Stomach smooth muscle (tissue), 2 donors: ENCODE measurements around the gene IFNAR2.

ENCODE experiments used
- H3K27ac ChIP-seq: one replicate; pipeline ENCODE4 v1.7.0; 2013; ENCODE audit warnings: mild to moderate bottlenecking, low read length, inconsistent platforms
- H3K27me3 ChIP-seq, 2 donors: one replicate each; pipeline ENCODE4 v1.7.0; 2013; ENCODE audit warnings: low read length in 2 of 2; ENCODE audit not compliant: insufficient read depth in 2 of 2, control insufficient read depth in 1 of 2
- H3K36me3 ChIP-seq, 2 donors: one replicate each; pipeline ENCODE4 v1.7.0; 2013; ENCODE audit warnings: low read length in 2 of 2; ENCODE audit not compliant: control insufficient read depth in 2 of 2, insufficient read depth in 2 of 2
- H3K4me1 ChIP-seq: one replicate; pipeline ENCODE4 v1.7.0; 2013; ENCODE audit warnings: low read length; ENCODE audit not compliant: control insufficient read depth, insufficient read depth
- H3K4me3 ChIP-seq, 2 donors: one replicate each; pipeline ENCODE4 v1.7.0; 2013; ENCODE audit warnings: low read length in 2 of 2
- H3K9ac ChIP-seq, 2 donors: one replicate each; pipeline ENCODE4 v1.7.0; 2013; ENCODE audit warnings: low read length in 2 of 2, mild to moderate bottlenecking in 1 of 2
- H3K9me3 ChIP-seq, 2 donors: one replicate each; pipeline ENCODE4 v1.7.0; 2013; ENCODE audit warnings: low read length in 2 of 2; ENCODE audit not compliant: control insufficient read depth in 2 of 2
- donor health status: healthy.
- donor health status: Pancreatic carcinoma.

The IFNAR2 gene

GRCh38 chr21:33229784-33230544 is at the start of gene IFNAR2:
Gene IFNAR2, plus strand, starts transcription at chr21:33229938. Its CDS starts 11,985 bp downstream, at chr21:33241923.
- Histone ChIP-seq H3K9ac (peak within 1 kb of the TSS; percentile 80 to 84), H3K9me3 (no peaks in the 10 kb centered on the region), H3K36me3 (no peaks in the 10 kb centered on the region), H3K4me1 (peaks cover 13% of the 10 kb centered on the region), H3K27me3 (no peaks in the 10 kb centered on the region), H3K27ac (peak within 1 kb of the TSS; percentile 77), H3K4me3 (peak within 1 kb of the TSS; percentile 77 to 94)

GRCh38 chr21:33185852-33186251 is 43.9 kb upstream of the IFNAR2 start:
- Histone ChIP-seq H3K4me1 (no peaks in the 10 kb centered on the region), H3K27ac (no peak overlapping the region), H3K27me3 (peaks cover 11 to 16% of the 10 kb centered on the region in 2 donors), H3K4me3 (no peak overlapping the region), H3K9me3 (no peaks in the 10 kb centered on the region), H3K36me3 (no peaks in the 10 kb centered on the region), H3K9ac (no peak overlapping the region)

- Histone ChIP-seq H3K4me1 (no peaks in the 10 kb centered on the region), H3K4me3 (no peak overlapping the region), H3K27ac (no peak overlapping the region), H3K9me3 (no peaks in the 10 kb centered on the region), H3K9ac (no peak overlapping the region), H3K36me3 (no peaks in the 10 kb centered on the region), H3K27me3 (peaks cover 11 to 18% of the 10 kb centered on the region in 2 donors)
Observed at GRCh38 chr21:33187276-33187675, 42.5 kb upstream of the IFNAR2 start.

GRCh38 chr21:33189237-33189636 is 40.5 kb upstream of the IFNAR2 start:
- Histone ChIP-seq H3K9me3 (no peaks in the 10 kb centered on the region), H3K9ac (no peak overlapping the region), H3K27ac (no peak overlapping the region), H3K27me3 (peaks cover 11 to 15% of the 10 kb centered on the region in 2 donors), H3K4me3 (no peak overlapping the region), H3K36me3 (no peaks in the 10 kb centered on the region), H3K4me1 (no peaks in the 10 kb centered on the region)

GRCh38 chr21:33189824-33190223 is 39.9 kb upstream of the IFNAR2 start:
- H3K4me3 ChIP-seq = no peak overlapping the region
- no peaks in the 10 kb centered on the region for H3K36me3 ChIP-seq
- H3K9me3 ChIP-seq = no peaks in the 10 kb centered on the region
- H3K27me3 ChIP-seq = peaks cover 11 to 15% of the 10 kb centered on the region in 2 donors
- no peak overlapping the region for H3K27ac ChIP-seq
- H3K9ac ChIP-seq = no peak overlapping the region
- no peaks in the 10 kb centered on the region for H3K4me1 ChIP-seq

GRCh38 chr21:33196941-33197374 is 32.8 kb upstream of the IFNAR2 start:
- peak overlapping the region in 1 of 2 donors; percentile 47 for H3K4me3 ChIP-seq
- H3K27ac ChIP-seq = no peak overlapping the region
- no peak overlapping the region for H3K9ac ChIP-seq

GRCh38 chr21:33197496-33197895 is 32.2 kb upstream of the IFNAR2 start:
- no peaks in the 10 kb centered on the region for H3K9me3 ChIP-seq
- H3K27ac ChIP-seq = no peak overlapping the region
- H3K9ac ChIP-seq = no peak overlapping the region
- no peaks in the 10 kb centered on the region for H3K36me3 ChIP-seq
- no peak overlapping the region for H3K4me3 ChIP-seq
- H3K4me1 ChIP-seq = peaks cover 10% of the 10 kb centered on the region
- H3K27me3 ChIP-seq = no peaks in the 10 kb centered on the region

More at GRCh38 chr21:33196941-33197374, 32.8 kb upstream of the IFNAR2 start:
- H3K27me3 ChIP-seq = no peaks in the 10 kb centered on the region
- no peaks in the 10 kb centered on the region for H3K36me3 ChIP-seq
- peaks cover 10% of the 10 kb centered on the region for H3K4me1 ChIP-seq
- no peaks in the 10 kb centered on the region for H3K9me3 ChIP-seq

- H3K27me3 ChIP-seq = no peaks in the 10 kb centered on the region
- peaks cover 14% of the 10 kb centered on the region for H3K4me1 ChIP-seq
- no peaks in the 10 kb centered on the region for H3K9me3 ChIP-seq
- no peak overlapping the region for H3K27ac ChIP-seq
- H3K9ac ChIP-seq = no peak overlapping the region
- H3K36me3 ChIP-seq = no peaks in the 10 kb centered on the region
- H3K4me3 ChIP-seq = no peak overlapping the region
Observed at GRCh38 chr21:33198346-33199099, 31.2 kb upstream of the IFNAR2 start.

- no peak overlapping the region for H3K9ac ChIP-seq
Observed at GRCh38 chr21:33199100-33199464, 30.7 kb upstream of the IFNAR2 start.

GRCh38 chr21:33199516-33200217 is 30.1 kb upstream of the IFNAR2 start:
- Histone ChIP-seq H3K36me3 (no peaks in the 10 kb centered on the region), H3K4me3 (no peak overlapping the region), H3K27me3 (no peaks in the 10 kb centered on the region), H3K27ac (no peak overlapping the region), H3K9me3 (no peaks in the 10 kb centered on the region), H3K4me1 (peaks cover 20% of the 10 kb centered on the region), H3K9ac (peak overlapping the region in 1 of 2 donors; percentile 5)

More at GRCh38 chr21:33199100-33199464, 30.7 kb upstream of the IFNAR2 start:
- Histone ChIP-seq H3K36me3 (no peaks in the 10 kb centered on the region), H3K27me3 (no peaks in the 10 kb centered on the region), H3K4me3 (no peak overlapping the region), H3K27ac (no peak overlapping the region), H3K9me3 (no peaks in the 10 kb centered on the region), H3K4me1 (peaks cover 19% of the 10 kb centered on the region)
